Smooth muscle cell (in vitro differentiated cells): ENCODE data around the gene ARMC5. TPM values are rescaled to one million over a fixed set of nuclear protein-coding genes. Genes with fewer than 3 reads are reported as not detected.
A peak's percentile ranks its signal among the peaks of the same experiment; 100 is the strongest.

ENCODE experiments used
- DNase-seq: peaks from one replicate; lab custom pipeline; 2025; ENCODE audit not compliant: unreplicated experiment; lab: John Stamatoyannopoulos, UW
- H2AFZ ChIP-seq: fragments of 200-600 bp; sonication (generic); 2 replicates; pipeline ENCODE4 v1.6.0; 2016; ENCODE audit warnings: antibody characterized with exemption, low read depth, mild to moderate bottlenecking
- H3F3A ChIP-seq: fragments of 200-600 bp; sonication (generic); 2 replicates; pipeline ENCODE4 v1.6.0; 2017; ENCODE audit warnings: antibody characterized with exemption, low read depth
- H3K27ac ChIP-seq: fragments of 200-600 bp; sonication (generic); 2 replicates; pipeline ENCODE4 v1.5.1; 2016; ENCODE audit warnings: low read depth, mild to moderate bottlenecking
- H3K27me3 ChIP-seq: fragments of 200-600 bp; sonication (generic); 2 replicates; pipeline ENCODE4 v1.6.1; 2016; ENCODE audit warnings: low read depth, mild to moderate bottlenecking
- H3K36me3 ChIP-seq: fragments of 200-600 bp; sonication (generic); 2 replicates; pipeline ENCODE4 v1.5.1; 2016; ENCODE audit warnings: low read depth
- H3K4me1 ChIP-seq: fragments of 200-600 bp; sonication (generic); 2 replicates; pipeline ENCODE4 v1.5.1; 2016; ENCODE audit warnings: low read depth
- H3K4me2 ChIP-seq: fragments of 200-600 bp; sonication (generic); 2 replicates; pipeline ENCODE4 v1.6.0; 2016; ENCODE audit warnings: mild to moderate bottlenecking
- H3K4me3 ChIP-seq: fragments of 200-600 bp; sonication (generic); 2 replicates; pipeline ENCODE4 v1.5.1; 2016; ENCODE audit warnings: mild to moderate bottlenecking
- H3K79me2 ChIP-seq: fragments of 200-600 bp; sonication (generic); 2 replicates; pipeline ENCODE4 v1.6.0; 2016; ENCODE audit warnings: low read depth, mild to moderate bottlenecking
- H3K9ac ChIP-seq: fragments of 200-600 bp; sonication (generic); 2 replicates; pipeline ENCODE4 v1.6.0; 2016; ENCODE audit warnings: low read depth
- H3K9me3 ChIP-seq: fragments of 200-600 bp; sonication (generic); replicated peaks from 2 replicates; pipeline ENCODE4 v1.5.1; 2016; ENCODE audit warnings: low read depth
- H4K20me1 ChIP-seq: fragments of 200-600 bp; sonication (generic); 2 replicates; pipeline ENCODE4 v1.6.0; 2016; ENCODE audit warnings: low read depth
- WGBS: methylation state at CpG from one replicate; pipeline ENCODE4 v1.1.7; 2016; ENCODE audit warnings: low lambda C conversion rate; 5-methylcytosine and 5-hydroxymethylcytosine counted together
- polyA plus RNA-seq: library from polyadenylated mRNA; unstranded; fragments of >200 nt; fragmentation: Nextera tagmentation; extraction: Ambion mirVana; gene quantifications from 2 replicates; pipeline ENCODE4 v1.2.1, GENCODE V29; 2016
- total RNA-seq: library from RNA; depleted of rRNA; stranded (reverse); fragments of >200 nt; gene quantifications from 2 replicates; pipeline ENCODE4 v1.2.3, GENCODE V29; 2014
- TF ChIP-seq, protein P1 (sequence below): fragments of 200-600 bp; sonication (generic); IDR thresholded peaks from 2 replicates; pipeline ENCODE4 v1.5.1; 2017; ENCODE audit warnings: borderline replicate concordance, mild to moderate bottlenecking, antibody characterized with exemption; ENCODE audit not compliant: insufficient read depth, poor library complexity, severe bottlenecking

ARMC5 gene
- total and polyA plus RNA-seq, 2 experiments from 2014 or later = 7.0 to 19.6 TPM

DNA sequence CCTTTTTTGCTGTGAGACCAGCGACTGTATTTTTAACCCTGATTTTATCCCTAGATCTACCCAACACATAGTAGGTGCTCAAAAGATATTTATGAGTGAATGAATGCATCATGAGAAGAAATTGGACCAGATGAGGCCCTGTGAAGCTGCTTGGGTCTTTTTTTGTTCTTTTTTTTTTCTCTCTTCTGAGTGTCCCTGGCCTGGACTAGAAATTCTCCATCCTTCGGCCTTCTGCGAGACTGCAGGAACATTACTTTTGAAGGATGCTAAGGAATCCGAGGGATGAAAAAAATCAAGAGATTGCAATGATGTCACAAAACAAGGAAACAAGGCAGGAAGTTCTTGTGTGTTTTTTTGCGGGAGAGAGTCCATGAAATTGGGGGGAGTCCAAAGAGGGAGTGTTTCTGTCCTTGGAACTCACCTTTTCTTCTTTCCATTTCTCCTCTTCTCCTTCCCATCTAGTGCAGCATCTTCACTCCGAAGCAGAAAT, 49.5 kb downstream of the ARMC5 start:
- WGBS = 52% methylated on average over 6 of the region's 6 CpGs
- Histone ChIP-seq H3F3A (no peaks in the 10 kb centered on the region), H3K27ac (peak overlapping the region; percentile 89), H4K20me1 (no peaks in the 10 kb centered on the region), H2AFZ (peak overlapping the region; percentile 91), H3K4me3 (peak overlapping the region; percentile 99), H3K9ac (peak overlapping the region; percentile 98), H3K9me3 (no peaks in the 10 kb centered on the region), H3K4me1 (peaks cover 15% of the 10 kb centered on the region), H3K79me2 (peaks cover 26% of the 10 kb centered on the region), H3K27me3 (no peaks in the 10 kb centered on the region), H3K4me2 (peak overlapping the region; percentile 99), H3K36me3 (no peaks in the 10 kb centered on the region)
- no peak for DNase-seq
- TF ChIP-seq, protein P1, sequence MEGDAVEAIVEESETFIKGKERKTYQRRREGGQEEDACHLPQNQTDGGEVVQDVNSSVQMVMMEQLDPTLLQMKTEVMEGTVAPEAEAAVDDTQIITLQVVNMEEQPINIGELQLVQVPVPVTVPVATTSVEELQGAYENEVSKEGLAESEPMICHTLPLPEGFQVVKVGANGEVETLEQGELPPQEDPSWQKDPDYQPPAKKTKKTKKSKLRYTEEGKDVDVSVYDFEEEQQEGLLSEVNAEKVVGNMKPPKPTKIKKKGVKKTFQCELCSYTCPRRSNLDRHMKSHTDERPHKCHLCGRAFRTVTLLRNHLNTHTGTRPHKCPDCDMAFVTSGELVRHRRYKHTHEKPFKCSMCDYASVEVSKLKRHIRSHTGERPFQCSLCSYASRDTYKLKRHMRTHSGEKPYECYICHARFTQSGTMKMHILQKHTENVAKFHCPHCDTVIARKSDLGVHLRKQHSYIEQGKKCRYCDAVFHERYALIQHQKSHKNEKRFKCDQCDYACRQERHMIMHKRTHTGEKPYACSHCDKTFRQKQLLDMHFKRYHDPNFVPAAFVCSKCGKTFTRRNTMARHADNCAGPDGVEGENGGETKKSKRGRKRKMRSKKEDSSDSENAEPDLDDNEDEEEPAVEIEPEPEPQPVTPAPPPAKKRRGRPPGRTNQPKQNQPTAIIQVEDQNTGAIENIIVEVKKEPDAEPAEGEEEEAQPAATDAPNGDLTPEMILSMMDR = no peak

DNA sequence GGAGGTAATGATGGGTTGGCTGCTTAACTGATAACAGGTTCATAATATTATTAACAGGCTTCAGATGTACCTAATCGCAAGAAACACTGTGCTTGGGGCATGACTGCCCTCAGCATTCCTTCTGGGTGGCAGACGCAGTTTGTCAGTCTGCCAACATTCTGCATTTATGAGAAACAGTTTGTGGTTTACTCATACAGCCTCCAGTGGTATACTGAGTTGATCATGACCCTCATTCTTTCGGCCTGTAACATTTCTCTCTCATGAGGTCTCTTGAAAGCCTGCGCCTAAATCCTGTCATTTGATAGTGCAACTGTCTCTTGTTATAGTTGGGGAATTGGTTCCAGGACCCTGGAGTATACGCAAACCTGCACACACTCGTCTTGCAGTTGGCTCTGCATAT, 53.8 kb downstream of the ARMC5 start:
- peaks cover 11% of the 10 kb centered on the region for H3K79me2 ChIP-seq
- no peaks in the 10 kb centered on the region for H3K27me3 ChIP-seq
- 62% methylated on average over 6 of the region's 6 CpGs for WGBS
- H2AFZ ChIP-seq = no peak overlapping the region
- H3F3A ChIP-seq = no peaks in the 10 kb centered on the region
- TF ChIP-seq, protein P1 = no peak
- no peaks in the 10 kb centered on the region for H4K20me1 ChIP-seq
- no peak overlapping the region for H3K9ac ChIP-seq
- DNase-seq = no peak
- no peak overlapping the region for H3K4me2 ChIP-seq
- no peaks in the 10 kb centered on the region for H3K36me3 ChIP-seq
- peaks cover 7% of the 10 kb centered on the region for H3K4me1 ChIP-seq
- H3K27ac ChIP-seq = no peak overlapping the region
- no peaks in the 10 kb centered on the region for H3K9me3 ChIP-seq
- no peak overlapping the region for H3K4me3 ChIP-seq

DNA sequence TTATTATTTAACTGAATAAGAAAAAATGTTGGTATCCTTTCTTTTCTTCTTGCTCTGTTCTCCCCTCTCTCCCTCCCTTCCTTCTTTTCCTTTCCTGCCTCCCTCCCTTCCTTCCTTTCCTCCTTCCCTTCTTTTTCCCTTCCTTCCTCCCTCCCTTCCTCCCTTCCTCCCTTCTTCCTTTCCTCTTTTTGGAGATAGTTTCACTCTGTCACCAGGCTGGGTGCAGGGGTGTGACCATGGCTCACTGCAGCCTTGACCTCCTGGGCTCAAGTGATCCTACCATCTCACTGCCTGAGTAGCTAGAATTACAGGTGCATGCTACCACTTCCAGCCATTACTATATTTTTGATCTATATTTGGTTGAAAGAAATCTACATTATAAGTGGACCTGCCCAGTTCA, 54.6 kb downstream of the ARMC5 start:
- Histone ChIP-seq H3K27me3 (no peaks in the 10 kb centered on the region), H3K36me3 (no peaks in the 10 kb centered on the region), H3K27ac (no peak overlapping the region), H3K4me1 (peaks cover 4% of the 10 kb centered on the region), H3K79me2 (peaks cover 4% of the 10 kb centered on the region), H3K4me3 (no peak overlapping the region), H3K9ac (no peak overlapping the region), H3K4me2 (no peak overlapping the region), H2AFZ (no peak overlapping the region), H4K20me1 (no peaks in the 10 kb centered on the region), H3K9me3 (no peaks in the 10 kb centered on the region), H3F3A (no peaks in the 10 kb centered on the region)
- no peak for DNase-seq
- TF ChIP-seq, protein P1 = no peak

Other genes starting within 250 kb of the ARMC5 start
- gene TRIM72, start 245.4 kb upstream of the ARMC5 start, total RNA-seq = 0.04 TPM in 2 replicates
- 0.07 TPM in 2 replicates for gene TRIM72, start 245.4 kb upstream of the ARMC5 start, polyA plus RNA-seq
- not detected in 2 replicates for gene PYDC1, start 242.4 kb upstream of the ARMC5 start, total RNA-seq
- 1.1 and 1.7 TPM in 2 replicates for gene PYDC1, start 242.4 kb upstream of the ARMC5 start, polyA plus RNA-seq
- gene ITGAM, start 199.5 kb upstream of the ARMC5 start, total RNA-seq = 0.40 TPM in 1 of 2 replicates, not detected in the other
- gene ITGAM, start 199.5 kb upstream of the ARMC5 start, polyA plus RNA-seq = not detected in 2 replicates
- gene ITGAX, start 104.3 kb upstream of the ARMC5 start, total RNA-seq = 0.31 TPM in 1 of 2 replicates, not detected in the other
- not detected in 2 replicates for gene ITGAX, start 104.3 kb upstream of the ARMC5 start, polyA plus RNA-seq
- not detected in 2 replicates for gene ITGAD, start 66.2 kb upstream of the ARMC5 start, total RNA-seq
- gene ITGAD, start 66.2 kb upstream of the ARMC5 start, polyA plus RNA-seq = not detected in 2 replicates
- not detected in 2 replicates for gene COX6A2, start 31.1 kb upstream of the ARMC5 start, total RNA-seq
- gene COX6A2, start 31.1 kb upstream of the ARMC5 start, polyA plus RNA-seq = not detected in 2 replicates
- 1.6 and 2.2 TPM in 2 replicates for gene ZNF843, start 16.7 kb upstream of the ARMC5 start, total RNA-seq
- gene ZNF843, start 16.7 kb upstream of the ARMC5 start, polyA plus RNA-seq = 1.7 and 2.3 TPM in 2 replicates
- gene TGFB1I1, start 12.7 kb downstream of the ARMC5 start, total RNA-seq = 67.2 and 73.0 TPM in 2 replicates
- gene TGFB1I1, start 12.7 kb downstream of the ARMC5 start, polyA plus RNA-seq = 203 and 213 TPM in 2 replicates
- gene SLC5A2, start 23.6 kb downstream of the ARMC5 start, total RNA-seq = 0.40 TPM in 1 of 2 replicates, not detected in the other
- gene SLC5A2, start 23.6 kb downstream of the ARMC5 start, polyA plus RNA-seq = 5.1 and 10.6 TPM in 2 replicates
- 55.9 and 68.7 TPM in 2 replicates for gene RUSF1, start 48.9 kb downstream of the ARMC5 start, total RNA-seq
- 72.1 and 73.7 TPM in 2 replicates for gene RUSF1, start 48.9 kb downstream of the ARMC5 start, polyA plus RNA-seq
- not detected in 2 replicates for gene AHSP, start 68.4 kb downstream of the ARMC5 start, total RNA-seq
- gene AHSP, start 68.4 kb downstream of the ARMC5 start, polyA plus RNA-seq = not detected in 2 replicates